H1 (cell line): Measurements from ENCODE around the gene ELMO1. TPM values are rescaled to one million over a fixed set of nuclear protein-coding genes. Genes with fewer than 3 reads are reported as not detected.

Experiments used
- CTCF ChIA-PET: fragments of 300-600 bp; sonication (Branson Sonifier 250); formaldehyde crosslinking; loops from one replicate; lab custom pipeline; 2021; ENCODE audit not compliant: partially characterized antibody; lab: Charles Lee
- POLR2A ChIA-PET: fragments of 300-600 bp; sonication (Branson Sonifier 250); formaldehyde crosslinking; loops from one replicate; lab custom pipeline; 2021; ENCODE audit warnings: inconsistent platforms; ENCODE audit not compliant: partially characterized antibody; lab: Charles Lee
- DNase-seq, 2 experiments: peaks; one replicate each; pipeline versions ENCODE4 v3.0.0 to v3.0.0-alpha.2; 2010 to 2022; ENCODE audit warnings: low spot score in 2 of 2, low read depth in 1 of 2, mixed read lengths in 1 of 2
- FAIRE-seq: peaks from 2 replicates; lab custom pipeline; 2011; peaks lifted over from hg19 to GRCh38; lab: Jason Lieb, UNC
- H2AFZ ChIP-seq: 2 replicates; pipeline ENCODE4 v1.8.1; 2012; ENCODE audit warnings: low read length, inconsistent platforms
- H2AK5ac ChIP-seq: 2 replicates; pipeline ENCODE4 v1.6.1; 2013; ENCODE audit warnings: low read depth, low read length
- H2BK120ac ChIP-seq: replicated peaks from 2 replicates; pipeline ENCODE3; 2013; ENCODE audit warnings: low read depth, low read length, inconsistent platforms
- H2BK12ac ChIP-seq: 2 replicates; pipeline ENCODE4 v1.6.1; 2013; ENCODE audit warnings: low read depth, low read length
- H2BK15ac ChIP-seq: 2 replicates; pipeline ENCODE4 v1.6.1; 2013; ENCODE audit warnings: low read length
- H2BK20ac ChIP-seq: 2 replicates; pipeline ENCODE4 v1.6.1; 2013; ENCODE audit warnings: low read length
- H2BK5ac ChIP-seq: 2 replicates; pipeline ENCODE4 v1.6.1; 2013; ENCODE audit warnings: low read depth, low read length
- H3K14ac ChIP-seq: 2 replicates; pipeline ENCODE4 v1.6.1; 2013; ENCODE audit warnings: inconsistent platforms; ENCODE audit not compliant: insufficient read length
- H3K18ac ChIP-seq: 2 replicates; pipeline ENCODE4 v1.6.1; 2013; ENCODE audit warnings: low read length; ENCODE audit errors: extremely low read depth
- H3K23ac ChIP-seq: 2 replicates; pipeline ENCODE4 v1.6.1; 2013; ENCODE audit warnings: inconsistent platforms; ENCODE audit not compliant: insufficient read length
- H3K23me2 ChIP-seq: 2 replicates; pipeline ENCODE4 v1.6.1; 2013; ENCODE audit warnings: low read depth, low read length
- H3K27ac ChIP-seq: 2 replicates; pipeline ENCODE4 v1.6.1; 2011; ENCODE audit warnings: low read depth, low read length, inconsistent platforms
- H3K27me3 ChIP-seq, 4 experiments: replicated peaks in 1 of 4; 1 replicate in 1 of 4; 2 replicates in 3 of 4; pipeline versions ENCODE4 v1.6.1 to v1.8.1; 2011 to 2013; ENCODE audit warnings: low read length in 3 of 4, mild to moderate bottlenecking in 3 of 4, inconsistent platforms in 2 of 4, mixed read lengths in 2 of 4, moderate library complexity in 1 of 4; ENCODE audit not compliant: control insufficient read depth in 3 of 4, insufficient read depth in 3 of 4; ENCODE audit errors: extremely low read depth in 1 of 4
- H3K36me3 ChIP-seq, 4 experiments: 2 replicates each; pipeline versions ENCODE4 v1.6.1 to v1.8.1; 2011 to 2013; ENCODE audit warnings: mild to moderate bottlenecking in 4 of 4, low read length in 3 of 4, moderate library complexity in 2 of 4, control low read depth in 1 of 4, inconsistent platforms in 1 of 4; ENCODE audit not compliant: insufficient read depth in 4 of 4, control insufficient read depth in 2 of 4
- H3K4ac ChIP-seq: replicated peaks from 2 replicates; pipeline ENCODE3; 2013; ENCODE audit warnings: low read length, low read depth, mixed read lengths, inconsistent platforms; ENCODE audit not compliant: insufficient read length
- H3K4me1 ChIP-seq, 4 experiments: replicated peaks in 1 of 4; 1 replicate in 1 of 4; 2 replicates in 3 of 4; pipeline versions ENCODE4 v1.6.1 to v1.8.1; 2011 to 2013; ENCODE audit warnings: low read length in 3 of 4, inconsistent platforms in 2 of 4, mixed read lengths in 1 of 4; ENCODE audit not compliant: insufficient read depth in 4 of 4, control insufficient read depth in 3 of 4
- H3K4me2 ChIP-seq, 2 experiments: 2 replicates each; pipeline versions ENCODE4 v1.6.1 to v1.8.1; 2011 to 2013; ENCODE audit warnings: low read depth in 2 of 2, low read length in 2 of 2, control low read depth in 1 of 2, inconsistent platforms in 1 of 2, mild to moderate bottlenecking in 1 of 2; ENCODE audit not compliant: insufficient read depth in 1 of 2
- H3K4me3 ChIP-seq, 4 experiments: fragments of 200-600, 300-600 bp in 1 of 4; sonication (generic), shearing (Covaris generic), sonication (Bioruptor Twin) in 1 of 4; 2 replicates each; pipeline versions ENCODE4 v1.5.1 to v1.8.1; 2011 to 2016; ENCODE audit warnings: low read length in 4 of 4, low read depth in 3 of 4, control low read depth in 2 of 4, inconsistent platforms in 2 of 4, mild to moderate bottlenecking in 2 of 4, mixed read lengths in 1 of 4, moderate library complexity in 1 of 4; ENCODE audit not compliant: insufficient read depth in 2 of 4; ENCODE audit errors: extremely low read depth in 1 of 4
- H3K56ac ChIP-seq: replicated peaks from 2 replicates; pipeline ENCODE3; 2013; ENCODE audit warnings: low read depth, mild to moderate bottlenecking, mixed read lengths, low read length, inconsistent platforms; ENCODE audit not compliant: insufficient read length
- H3K79me1 ChIP-seq: 2 replicates; pipeline ENCODE4 v1.6.1; 2013; ENCODE audit warnings: low read depth, low read length, control low read depth
- H3K79me2 ChIP-seq, 2 experiments: 2 replicates each; pipeline versions ENCODE4 v1.6.1 to v1.8.1; 2012 to 2013; ENCODE audit warnings: low read length in 2 of 2, mild to moderate bottlenecking in 2 of 2, inconsistent platforms in 1 of 2; ENCODE audit not compliant: insufficient read depth in 2 of 2, control insufficient read depth in 1 of 2
- H3K9ac ChIP-seq, 4 experiments: replicated peaks in 1 of 4; 1 replicate in 1 of 4; 2 replicates in 3 of 4; pipeline versions ENCODE4 v1.6.1 to v1.8.1; 2011 to 2013; ENCODE audit warnings: low read depth in 3 of 4, low read length in 3 of 4, control low read depth in 2 of 4, mild to moderate bottlenecking in 2 of 4, moderate library complexity in 2 of 4, inconsistent platforms in 1 of 4; ENCODE audit errors: extremely low read depth in 1 of 4
- H3K9me3 ChIP-seq, 2 experiments: 2 replicates each; pipeline versions ENCODE4 v1.6.1 to v1.8.1; 2012 to 2013; ENCODE audit warnings: mild to moderate bottlenecking in 2 of 2, moderate library complexity in 2 of 2, control low read depth in 1 of 2, inconsistent platforms in 1 of 2, low read depth in 1 of 2, low read length in 1 of 2, mixed read lengths in 1 of 2; ENCODE audit not compliant: insufficient read depth in 2 of 2
- H4K20me1 ChIP-seq, 2 experiments: replicated peaks in 1 of 2; 2 replicates each; pipeline versions ENCODE3 to v1.8.1; 2011 to 2013; ENCODE audit warnings: inconsistent platforms in 2 of 2, low read length in 2 of 2, mild to moderate bottlenecking in 1 of 2; ENCODE audit not compliant: insufficient read depth in 2 of 2, control insufficient read depth in 1 of 2
- H4K5ac ChIP-seq: 2 replicates; pipeline ENCODE4 v1.6.1; 2013; ENCODE audit warnings: low read length, low read depth, mixed read lengths, inconsistent platforms; ENCODE audit not compliant: insufficient read length
- H4K8ac ChIP-seq: 2 replicates; pipeline ENCODE4 v1.8.0; 2013; ENCODE audit warnings: mild to moderate bottlenecking, moderate library complexity, low read length, inconsistent platforms; ENCODE audit not compliant: insufficient read depth; ENCODE audit errors: extremely low read depth
- H4K91ac ChIP-seq: replicated peaks from 2 replicates; pipeline ENCODE3; 2013; ENCODE audit warnings: low read length, mixed read lengths, inconsistent platforms; ENCODE audit not compliant: insufficient read length
- ASH2L ChIP-seq: fragments of 200-600, 300-600 bp; sonication (generic); IDR thresholded peaks from one replicate; pipeline ENCODE4 v1.7.1; 2017; ENCODE audit warnings: low read length
- CEBPB ChIP-seq: IDR thresholded peaks from 2 replicates; pipeline ENCODE4 v1.6.1; 2012; ENCODE audit warnings: low read depth, low read length
- CHD2 ChIP-seq: IDR thresholded peaks from 2 replicates; pipeline ENCODE4 v1.6.1; 2012; ENCODE audit warnings: low read length, improper control_type of control experiment
- CTBP2 ChIP-seq: IDR thresholded peaks from 2 replicates; pipeline ENCODE4 v1.7.0; 2011; ENCODE audit warnings: borderline replicate concordance, mild to moderate bottlenecking, moderate library complexity, mixed read lengths, low read length; ENCODE audit not compliant: insufficient read depth, insufficient read length
- E2F6 ChIP-seq: IDR thresholded peaks from 2 replicates; pipeline ENCODE4 v1.6.1; 2012; ENCODE audit warnings: inconsistent platforms
- KDM5A ChIP-seq: fragments of 200-600 bp; IDR thresholded peaks from 2 replicates; pipeline ENCODE4 v1.7.1; 2012; ENCODE audit warnings: mild to moderate bottlenecking, low read length, inconsistent platforms, mixed read lengths
- NRF1 ChIP-seq: IDR thresholded peaks from 2 replicates; pipeline ENCODE4 v1.6.1; 2011; ENCODE audit warnings: mild to moderate bottlenecking, low read depth, low read length, improper control_type of control experiment
- PHF8 ChIP-seq: fragments of 200-600 bp; sonication (generic); conservative IDR thresholded peaks from 2 replicates; pipeline ENCODE4 v1.7.1; 2012; ENCODE audit warnings: low read depth, mild to moderate bottlenecking, inconsistent platforms, low read length, moderate library complexity
- POLR2AphosphoS5 ChIP-seq: IDR thresholded peaks from 2 replicates; pipeline ENCODE4 v1.6.1; 2011; ENCODE audit warnings: low read depth, low read length
- TAF7 ChIP-seq: optimal IDR thresholded peaks from 2 replicates; pipeline ENCODE3; 2011; ENCODE audit warnings: low read depth, mild to moderate bottlenecking, inconsistent platforms, low read length, moderate library complexity, borderline replicate concordance
- WGBS, 2 experiments: shearing (Covaris generic) in 1 of 2; methylation state at CpG; one replicate each; pipeline versions ENCODE4 v1.1.6 to v1.1.7; 2013 to 2015; ENCODE audit warnings: low lambda C conversion rate in 2 of 2, mixed read lengths in 2 of 2, inconsistent platforms in 1 of 2, low coverage in 1 of 2, missing lambda C conversion rate in 1 of 2; ENCODE audit not compliant: insufficient replicate concordance in 2 of 2, insufficient coverage in 1 of 2, insufficient read length in 1 of 2; ENCODE audit errors: extremely low coverage in 1 of 2, missing lambda C conversion rate in 1 of 2; 5-methylcytosine and 5-hydroxymethylcytosine counted together
- polyA plus RNA-seq, 7 experiments: library from polyadenylated mRNA; depleted of rRNA in 3 of 7; stranded (reverse) in 5 of 7; unstranded in 2 of 7; fragments of >200 nt in 5 of 7; fragments of 200-250 nt in 2 of 7; gene quantifications; 1 replicate in 5 of 7; 2 replicates in 1 of 7; 4 replicates in 1 of 7; pipeline versions ENCODE4 v1.2.1 to v1.2.3, GENCODE V29; 2011 to 2013; ENCODE audit warnings: missing spikeins in 2 of 7, mixed read lengths in 2 of 7
- total RNA-seq: library from RNA; stranded (reverse); fragmentation: NEBNext Ultra II Directional; extraction: Animal tissue kit (Norgen Biotek cat#: 25700); gene quantifications from 2 replicates; pipeline ENCODE4 v1.2.1, GENCODE V29; 2021
- TF ChIP-seq, protein P1 (sequence below): IDR thresholded peaks from 2 replicates; pipeline ENCODE4 v1.6.1; 2011; ENCODE audit warnings: low read length, improper control_type of control experiment

The ELMO1 gene
- total and polyA plus RNA-seq, 2 of the 8 experiments (the other 6 are each of a cell fraction or from before 2014, with no cell fraction given) = 18.4 to 21.0 TPM

GRCh38 chr7:36887233-36887632 lies 561.4 kb downstream of the ELMO1 start:
- no peak for FAIRE-seq
- no peak overlapping the region for H3K4me2 ChIP-seq
- H3K23me2 ChIP-seq = no peaks in the 10 kb centered on the region
- H2BK20ac ChIP-seq = no peak overlapping the region
- H3K79me2 ChIP-seq = no peaks in the 10 kb centered on the region
- no peak overlapping the region for H4K5ac ChIP-seq
- TF ChIP-seq TAF7 (no peak), ASH2L (no peak), PHF8 (no peak), CEBPB (no peak), CHD2 (no peak), NRF1 (no peak), CTBP2 (no peak), E2F6 (no peak), POLR2AphosphoS5 (no peak), KDM5A (no peak)
- TF ChIP-seq, protein P1, sequence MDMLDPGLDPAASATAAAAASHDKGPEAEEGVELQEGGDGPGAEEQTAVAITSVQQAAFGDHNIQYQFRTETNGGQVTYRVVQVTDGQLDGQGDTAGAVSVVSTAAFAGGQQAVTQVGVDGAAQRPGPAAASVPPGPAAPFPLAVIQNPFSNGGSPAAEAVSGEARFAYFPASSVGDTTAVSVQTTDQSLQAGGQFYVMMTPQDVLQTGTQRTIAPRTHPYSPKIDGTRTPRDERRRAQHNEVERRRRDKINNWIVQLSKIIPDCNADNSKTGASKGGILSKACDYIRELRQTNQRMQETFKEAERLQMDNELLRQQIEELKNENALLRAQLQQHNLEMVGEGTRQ = no peak
- no peak overlapping the region for H3K4ac ChIP-seq
- H3K36me3 ChIP-seq = no peaks in the 10 kb centered on the region
- no peak overlapping the region for H4K8ac ChIP-seq
- no peak overlapping the region for H3K18ac ChIP-seq
- no peak overlapping the region for H2BK15ac ChIP-seq
- H3K9me3 ChIP-seq = no peaks in the 10 kb centered on the region
- H3K27me3 ChIP-seq = no peaks in the 10 kb centered on the region
- no peak for DNase-seq
- no peak overlapping the region for H3K14ac ChIP-seq
- CTCF ChIA-PET = interaction anchor here (0.9 to 1.7 kb wide), 3 partner anchors 7 to 313 kb away, joined by 3 to 6 read pairs (median 4); no protein-coding TSS in a partner anchor
- no peak overlapping the region for H2AK5ac ChIP-seq
- H3K27ac ChIP-seq = no peak overlapping the region
- no peaks in the 10 kb centered on the region for H3K4me1 ChIP-seq
- no peak overlapping the region for H2AFZ ChIP-seq
- H4K91ac ChIP-seq = no peak overlapping the region
- no peak overlapping the region for H3K4me3 ChIP-seq
- H4K20me1 ChIP-seq = no peaks in the 10 kb centered on the region
- H2BK120ac ChIP-seq = no peak overlapping the region
- no peaks in the 10 kb centered on the region for H3K79me1 ChIP-seq
- no peak overlapping the region for H3K23ac ChIP-seq
- WGBS, 2 experiments = 85% methylated on average over 9 of the region's 9 CpGs; no CpG with 5 or more reads in 1 of the 2 experiments
- no peak overlapping the region for H2BK5ac ChIP-seq
- H2BK12ac ChIP-seq = no peak overlapping the region
- no peak overlapping the region for H3K56ac ChIP-seq
- POLR2A ChIA-PET = no interaction called here
- no peak overlapping the region for H3K9ac ChIP-seq
